ENCODE results near the gene ROGDI. TPM values are rescaled to one million over a fixed set of nuclear protein-coding genes. Genes with fewer than 3 reads are reported as not detected.

Gene ROGDI
- total RNA-seq, 1 donor, result 15.9 TPM

DNA sequence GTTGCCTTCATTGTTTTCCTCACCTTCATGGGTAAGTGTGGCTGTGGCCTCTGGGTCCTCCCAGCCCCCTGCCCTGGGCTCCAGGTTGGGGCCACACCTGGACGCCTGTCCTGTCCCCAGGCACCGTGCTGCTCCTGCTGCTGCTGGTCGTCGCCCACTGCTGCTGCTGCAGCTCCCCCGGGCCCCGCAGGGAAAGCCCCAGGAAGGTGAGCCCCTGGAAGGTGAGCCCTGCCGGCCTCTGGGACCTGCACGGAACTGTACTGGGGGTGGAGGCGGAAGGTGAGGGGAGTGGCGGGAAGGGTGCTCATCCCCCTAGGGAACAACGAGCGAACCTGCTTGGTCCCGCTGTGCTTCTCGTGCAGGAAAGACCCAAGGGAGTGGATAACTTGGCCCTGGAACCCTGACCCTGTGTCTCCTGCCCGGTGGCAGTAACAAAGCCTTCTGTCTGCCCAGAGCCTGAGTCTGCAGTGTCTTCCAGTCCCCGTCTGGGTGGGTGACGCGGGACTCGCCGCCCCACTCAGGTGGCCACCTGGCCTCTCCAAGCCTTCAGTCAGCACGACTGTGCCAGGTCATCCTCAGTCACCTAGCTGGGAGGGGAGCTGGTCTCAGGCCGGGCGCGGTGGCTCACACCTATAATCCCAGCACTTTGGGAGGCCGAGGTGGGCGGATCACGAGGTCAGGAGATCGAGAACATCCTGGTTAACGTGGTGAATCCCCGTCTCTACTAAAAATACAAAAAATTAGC, 6.4 kb downstream of the ROGDI start:
- H3K27me3 ChIP-seq (ENCODE audit: insufficient read depth, low read length), result no peaks in the 10 kb centered on the region
- H4K20me1 ChIP-seq (ENCODE audit: insufficient read depth, low read length), result no peaks in the 10 kb centered on the region
- H3K27ac ChIP-seq (ENCODE audit: low read depth, low read length), result no peak overlapping the region
- no peaks in the 10 kb centered on the region for H3K36me3 ChIP-seq (ENCODE audit: insufficient read depth, low read length)
- H3K4me1 ChIP-seq (ENCODE audit: insufficient read depth, low read length), result no peaks in the 10 kb centered on the region
- H2AFZ ChIP-seq (ENCODE audit: low read length), result no peak overlapping the region
- no peak for TF ChIP-seq CTCF (IDR thresholded peaks at IDR 0.05; ENCODE audit: extremely low read depth, low read depth, low read length)
- no peaks in the 10 kb centered on the region for H3K9me3 ChIP-seq (ENCODE audit: low read depth, low read length)
- no peak overlapping the region for H3K4me3 ChIP-seq (ENCODE audit: insufficient read depth, low read length)
- DNase-seq (ENCODE audit: insufficient read length, low spot score, missing footprints), result peak; percentile 45
- H3K79me2 ChIP-seq (ENCODE audit: insufficient read depth, low read length), result no peaks in the 10 kb centered on the region
- no peak overlapping the region for H3K4me2 ChIP-seq (ENCODE audit: insufficient read depth, low read length)

GRCh38 chr16:4795181-4795827, 7.1 kb downstream of the ROGDI start, which contains the start of gene SMIM22:
Gene SMIM22 (plus strand): TSS chr16:4795369. CDS start chr16:4795735, 366 bp downstream.
- no peak within 1 kb of the TSS for H3K4me3 ChIP-seq (ENCODE audit: insufficient read depth, low read length)
- no peak within 1 kb of the TSS for H2AFZ ChIP-seq (ENCODE audit: low read length)
- H3K36me3 ChIP-seq (ENCODE audit: insufficient read depth, low read length), result no peaks in the 10 kb centered on the region
- no peaks in the 10 kb centered on the region for H3K79me2 ChIP-seq (ENCODE audit: insufficient read depth, low read length)
- no peaks in the 10 kb centered on the region for H3K27me3 ChIP-seq (ENCODE audit: insufficient read depth, low read length)
- DNase-seq (ENCODE audit: insufficient read length, low spot score, missing footprints), result peak; percentile 76
- H3K4me2 ChIP-seq (ENCODE audit: insufficient read depth, low read length), result no peak within 1 kb of the TSS
- H3K4me1 ChIP-seq (ENCODE audit: insufficient read depth, low read length), result no peaks in the 10 kb centered on the region
- H3K9me3 ChIP-seq (ENCODE audit: low read depth, low read length), result no peaks in the 10 kb centered on the region
- no peaks in the 10 kb centered on the region for H4K20me1 ChIP-seq (ENCODE audit: insufficient read depth, low read length)
- no peak within 1 kb of the TSS for H3K27ac ChIP-seq (ENCODE audit: low read depth, low read length)
- TF ChIP-seq CTCF (IDR thresholded peaks at IDR 0.05; ENCODE audit: extremely low read depth, low read depth, low read length), result no peak

DNA sequence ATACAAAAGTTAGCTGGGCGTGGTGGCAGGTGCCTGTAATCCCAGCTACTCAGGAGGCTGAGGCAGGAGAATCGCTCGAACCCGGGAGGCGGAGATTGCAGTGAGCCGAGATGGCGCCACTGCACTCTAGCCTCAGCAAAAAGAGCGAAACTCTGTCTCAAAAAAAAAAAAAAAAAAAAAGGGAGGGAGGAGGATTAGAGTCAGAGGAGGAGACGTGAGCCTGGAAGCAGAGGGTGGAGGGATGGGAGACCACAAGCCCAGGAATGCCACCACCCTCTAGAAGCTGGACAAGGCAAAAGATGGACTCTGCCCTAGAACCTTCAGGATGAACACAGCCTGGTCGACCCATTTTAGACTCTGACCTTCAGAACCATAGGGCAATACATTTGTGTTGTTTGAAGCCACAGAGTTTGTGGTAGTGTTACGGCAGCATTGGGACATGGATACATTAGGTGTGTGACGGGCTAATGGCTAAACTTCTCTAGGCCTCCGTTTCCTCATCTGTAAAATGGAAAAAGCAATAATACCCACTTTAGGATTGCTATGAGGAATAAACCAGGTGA, 9.4 kb downstream of the ROGDI start:
- TF ChIP-seq CTCF (IDR thresholded peaks at IDR 0.05; ENCODE audit: extremely low read depth, low read depth, low read length), result no peak
- no peak overlapping the region for H3K4me3 ChIP-seq (ENCODE audit: insufficient read depth, low read length)
- no peaks in the 10 kb centered on the region for H3K4me1 ChIP-seq (ENCODE audit: insufficient read depth, low read length)
- H3K79me2 ChIP-seq (ENCODE audit: insufficient read depth, low read length), result no peaks in the 10 kb centered on the region
- no peaks in the 10 kb centered on the region for H4K20me1 ChIP-seq (ENCODE audit: insufficient read depth, low read length)
- no peaks in the 10 kb centered on the region for H3K9me3 ChIP-seq (ENCODE audit: low read depth, low read length)
- no peaks in the 10 kb centered on the region for H3K27me3 ChIP-seq (ENCODE audit: insufficient read depth, low read length)
- peak; percentile 46 for DNase-seq (ENCODE audit: insufficient read length, low spot score, missing footprints)
- H2AFZ ChIP-seq (ENCODE audit: low read length), result no peak overlapping the region
- no peaks in the 10 kb centered on the region for H3K36me3 ChIP-seq (ENCODE audit: insufficient read depth, low read length)
- H3K27ac ChIP-seq (ENCODE audit: low read depth, low read length), result no peak overlapping the region
- H3K4me2 ChIP-seq (ENCODE audit: insufficient read depth, low read length), result no peak overlapping the region

DNA sequence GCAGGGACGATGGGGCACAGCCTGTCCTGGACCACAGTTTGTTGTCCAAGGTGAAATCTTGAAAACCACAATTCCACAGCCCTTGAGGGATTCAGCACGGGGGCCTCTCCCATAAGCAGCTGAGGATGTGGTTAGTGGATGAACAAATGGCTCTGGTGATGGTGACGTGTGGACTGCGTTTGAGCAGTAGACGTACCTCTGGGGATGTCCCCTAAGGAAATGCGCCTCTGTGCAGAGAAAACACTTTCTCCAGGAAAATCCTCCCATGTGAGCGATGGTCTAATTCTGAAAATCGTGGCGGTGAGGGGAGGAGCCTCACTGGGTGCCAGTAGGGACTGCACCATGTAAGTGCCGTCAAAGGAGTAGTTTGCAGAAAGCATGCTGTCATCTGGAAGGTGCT, 11.6 kb downstream of the ROGDI start:
- H3K4me3 ChIP-seq (ENCODE audit: insufficient read depth, low read length), result no peak overlapping the region
- no peak overlapping the region for H3K4me2 ChIP-seq (ENCODE audit: insufficient read depth, low read length)
- H2AFZ ChIP-seq (ENCODE audit: low read length), result no peak overlapping the region
- no peaks in the 10 kb centered on the region for H3K9me3 ChIP-seq (ENCODE audit: low read depth, low read length)
- no peaks in the 10 kb centered on the region for H4K20me1 ChIP-seq (ENCODE audit: insufficient read depth, low read length)
- TF ChIP-seq CTCF (IDR thresholded peaks at IDR 0.05; ENCODE audit: extremely low read depth, low read depth, low read length), result no peak
- no peaks in the 10 kb centered on the region for H3K36me3 ChIP-seq (ENCODE audit: insufficient read depth, low read length)
- no peak overlapping the region for H3K27ac ChIP-seq (ENCODE audit: low read depth, low read length)
- no peaks in the 10 kb centered on the region for H3K79me2 ChIP-seq (ENCODE audit: insufficient read depth, low read length)
- no peaks in the 10 kb centered on the region for H3K4me1 ChIP-seq (ENCODE audit: insufficient read depth, low read length)
- DNase-seq (ENCODE audit: insufficient read length, low spot score, missing footprints), result peak; percentile 54
- no peaks in the 10 kb centered on the region for H3K27me3 ChIP-seq (ENCODE audit: insufficient read depth, low read length)

All from osteoblast (primary cell).